Activated CD4-positive, alpha-beta memory T cell treated with anti-CD3 and anti-CD28 coated beads for 36 hours (primary cell): Measurements from ENCODE around the gene DLG5. TPM values are rescaled to one million over a fixed set of nuclear protein-coding genes. Genes with fewer than 3 reads are reported as not detected.

Experiments
- CTCF ChIA-PET: fragments of 350-600 bp; sonication (Branson Sonifier 250); formaldehyde crosslinking; loops from one replicate; lab custom pipeline; 2021; ENCODE audit warnings: antibody characterized with exemption, inconsistent platforms; lab: Charles Lee
- POLR2A ChIA-PET: fragments of 350-600 bp; sonication (Branson Sonifier 250); formaldehyde crosslinking; loops from one replicate; lab custom pipeline; 2021; ENCODE audit warnings: antibody characterized with exemption; lab: Charles Lee
- DNase-seq: peaks from one replicate; pipeline ENCODE4 v3.0.0-alpha.2; 2020
- H3K27ac Mint-ChIP-seq: one replicate; pipeline ENCODE4 v1.8.0; 2021; ENCODE audit warnings: mixed read lengths
- H3K27me3 Mint-ChIP-seq: one replicate; pipeline ENCODE4 v1.8.0; 2021; ENCODE audit warnings: mixed read lengths
- H3K36me3 Mint-ChIP-seq: one replicate; pipeline ENCODE4 v1.8.0; 2021; ENCODE audit warnings: mixed read lengths
- H3K4me1 Mint-ChIP-seq: one replicate; pipeline ENCODE4 v1.8.0; 2021; ENCODE audit warnings: low read depth, mixed read lengths
- H3K4me3 Mint-ChIP-seq: one replicate; pipeline ENCODE4 v1.8.0; 2021; ENCODE audit warnings: mild to moderate bottlenecking, mixed read lengths
- H3K9me3 Mint-ChIP-seq: one replicate; pipeline ENCODE4 v1.8.0; 2021; ENCODE audit warnings: mixed read lengths
- intact Hi-C: fragments of 100-400 bp; cut with micrococcal nuclease; formaldehyde crosslinking; loops from one replicate; pipeline ENCODE4 v1.15.1; 2023
- total RNA-seq, 2 experiments: library from RNA; stranded (reverse); gene quantifications; one replicate each; pipeline ENCODE4 v1.2.3, GENCODE V29; 2021

Gene DLG5
- total RNA-seq, 2 experiments from 2014 or later = 2.6 to 2.9 TPM

DNA sequence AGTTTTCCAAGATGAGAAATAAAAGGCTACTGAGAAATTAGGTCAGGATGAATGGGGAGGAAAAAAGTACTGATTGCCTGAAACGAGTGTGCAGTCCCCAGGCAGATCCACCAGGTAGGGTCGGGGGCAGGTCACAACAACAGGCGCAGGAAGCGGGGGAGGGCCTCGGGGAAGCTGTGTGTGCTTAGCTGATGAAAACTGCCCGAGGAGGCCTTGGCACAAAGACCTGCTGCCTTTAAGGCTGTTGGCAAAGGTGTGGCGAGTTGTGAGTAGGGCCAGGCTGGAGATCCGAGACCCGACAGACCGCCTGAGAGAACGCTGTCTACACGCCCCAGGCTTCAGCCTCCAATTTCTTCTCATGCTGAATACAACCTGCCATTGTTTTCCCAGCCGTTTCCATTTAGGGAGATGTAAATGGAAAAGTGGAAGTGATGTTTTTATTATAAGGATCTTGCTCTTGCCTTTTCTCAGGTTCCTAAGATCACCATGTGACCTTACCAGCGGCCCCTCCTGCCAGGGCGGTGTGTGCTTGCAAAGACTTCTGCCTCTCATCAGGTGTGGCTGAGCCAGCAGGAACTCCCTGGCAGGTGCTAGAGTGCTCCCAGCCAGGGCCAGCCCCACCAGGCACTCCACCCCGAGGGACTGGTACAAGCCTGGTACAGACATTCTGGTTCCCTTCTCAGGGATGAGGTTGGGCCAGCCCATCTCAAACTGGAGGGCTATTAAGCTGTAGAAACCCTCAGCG, 60.8 kb downstream of the DLG5 start:
- DNase-seq = no peak
- no peaks in the 10 kb centered on the region for H3K9me3 Mint-ChIP-seq
- no peak overlapping the region for H3K4me3 Mint-ChIP-seq
- POLR2A ChIA-PET = no interaction called here
- H3K4me1 Mint-ChIP-seq = no peaks in the 10 kb centered on the region
- no peak overlapping the region for H3K27ac Mint-ChIP-seq
- intact Hi-C loops = no loop called here
- CTCF ChIA-PET = no interaction called here
- H3K36me3 Mint-ChIP-seq = no peaks in the 10 kb centered on the region
- no peaks in the 10 kb centered on the region for H3K27me3 Mint-ChIP-seq

DNA sequence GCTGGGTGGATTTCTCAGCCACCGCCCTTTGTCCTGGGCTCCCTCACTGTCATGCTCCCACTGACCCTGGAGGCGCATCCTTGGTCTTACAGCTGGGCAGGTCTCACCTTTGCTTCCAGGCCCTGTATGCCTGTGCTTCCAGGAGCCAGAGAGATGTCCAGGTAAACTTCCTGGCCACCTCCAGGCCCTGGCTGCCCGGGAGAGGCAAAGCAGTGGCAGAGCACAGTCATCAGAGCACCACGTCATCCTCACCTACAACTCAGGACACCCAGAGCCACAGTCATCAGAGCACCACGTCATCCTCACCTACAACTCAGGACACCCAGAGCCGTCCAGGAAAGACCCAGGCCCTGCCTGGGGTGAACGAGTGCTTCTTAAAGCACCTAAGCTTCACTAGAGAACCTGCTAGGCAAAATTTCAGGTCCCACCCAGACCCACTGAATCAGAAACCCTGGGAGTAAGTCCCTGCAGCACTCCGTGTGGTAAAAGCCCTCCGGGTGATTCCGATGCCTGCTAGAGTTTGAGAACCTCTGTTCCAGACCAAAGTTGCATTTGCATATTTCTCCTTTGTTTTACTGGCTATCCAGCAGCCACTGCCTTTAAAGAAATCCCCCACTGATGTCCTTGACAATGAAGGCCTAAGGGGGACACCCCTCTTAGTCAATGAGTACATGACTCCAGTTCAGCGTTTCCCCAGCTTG, 62.3 kb downstream of the DLG5 start:
- no peak overlapping the region for H3K4me3 Mint-ChIP-seq
- H3K36me3 Mint-ChIP-seq = no peaks in the 10 kb centered on the region
- no peaks in the 10 kb centered on the region for H3K4me1 Mint-ChIP-seq
- intact Hi-C loops = no loop called here
- no peaks in the 10 kb centered on the region for H3K9me3 Mint-ChIP-seq
- H3K27ac Mint-ChIP-seq = no peak overlapping the region
- H3K27me3 Mint-ChIP-seq = no peaks in the 10 kb centered on the region
- ChIA-PET CTCF (no interaction called here), POLR2A (no interaction called here)
- DNase-seq = no peak

DNA sequence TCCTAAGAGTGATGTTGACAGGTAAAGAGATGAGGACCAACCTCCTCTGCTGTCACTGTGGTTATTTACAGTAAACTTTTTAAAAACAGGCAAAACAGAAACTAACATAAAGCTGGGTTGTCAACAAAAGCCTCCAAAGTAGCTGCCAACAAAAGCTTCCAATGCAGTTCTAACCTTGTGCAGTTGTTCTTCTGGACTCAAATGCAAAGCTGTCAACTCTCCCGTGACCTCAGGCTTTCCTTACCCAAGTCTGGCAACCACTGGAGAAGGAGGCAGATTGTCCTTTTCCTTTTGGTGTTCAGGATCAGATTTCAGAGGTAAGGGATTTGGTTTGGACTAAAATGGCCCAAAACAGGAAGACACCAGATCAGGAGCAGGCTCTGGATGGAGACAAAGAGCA, 63.1 kb downstream of the DLG5 start:
- DNase-seq = no peak
- H3K4me3 Mint-ChIP-seq = no peak overlapping the region
- ChIA-PET POLR2A (no interaction called here), CTCF (no interaction called here)
- no peaks in the 10 kb centered on the region for H3K27me3 Mint-ChIP-seq
- no peaks in the 10 kb centered on the region for H3K9me3 Mint-ChIP-seq
- no peaks in the 10 kb centered on the region for H3K4me1 Mint-ChIP-seq
- H3K36me3 Mint-ChIP-seq = no peaks in the 10 kb centered on the region
- intact Hi-C loops = no loop called here
- no peak overlapping the region for H3K27ac Mint-ChIP-seq

DNA sequence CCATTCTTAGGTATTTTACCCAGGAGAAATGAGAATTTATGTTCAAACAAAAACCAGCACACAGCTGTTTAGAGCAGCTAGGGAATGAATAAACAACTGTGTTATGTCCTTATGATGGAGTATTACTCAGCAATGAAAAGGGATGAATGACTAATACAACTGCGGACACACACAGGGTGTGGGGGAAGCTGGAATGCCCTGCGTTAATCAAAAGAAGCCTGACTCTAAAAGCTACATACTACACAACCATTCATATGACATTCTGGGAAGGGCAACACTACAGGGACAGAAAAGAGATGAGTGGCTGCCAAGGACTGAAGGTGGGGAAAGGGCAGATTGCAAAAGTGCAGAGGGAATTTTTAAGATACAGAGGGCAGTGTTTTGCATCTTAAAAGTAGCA, 64.0 kb downstream of the DLG5 start:
- H3K27ac Mint-ChIP-seq = no peak overlapping the region
- no peak overlapping the region for H3K4me3 Mint-ChIP-seq
- no peaks in the 10 kb centered on the region for H3K27me3 Mint-ChIP-seq
- no peaks in the 10 kb centered on the region for H3K36me3 Mint-ChIP-seq
- H3K4me1 Mint-ChIP-seq = no peaks in the 10 kb centered on the region
- POLR2A ChIA-PET = no interaction called here
- intact Hi-C loops = no loop called here
- CTCF ChIA-PET = interaction anchor here (1.2 kb wide), 1 partner anchor 16 kb away, joined by 3 read pairs; no protein-coding TSS in a partner anchor
- DNase-seq = no peak
- H3K9me3 Mint-ChIP-seq = no peaks in the 10 kb centered on the region

DNA sequence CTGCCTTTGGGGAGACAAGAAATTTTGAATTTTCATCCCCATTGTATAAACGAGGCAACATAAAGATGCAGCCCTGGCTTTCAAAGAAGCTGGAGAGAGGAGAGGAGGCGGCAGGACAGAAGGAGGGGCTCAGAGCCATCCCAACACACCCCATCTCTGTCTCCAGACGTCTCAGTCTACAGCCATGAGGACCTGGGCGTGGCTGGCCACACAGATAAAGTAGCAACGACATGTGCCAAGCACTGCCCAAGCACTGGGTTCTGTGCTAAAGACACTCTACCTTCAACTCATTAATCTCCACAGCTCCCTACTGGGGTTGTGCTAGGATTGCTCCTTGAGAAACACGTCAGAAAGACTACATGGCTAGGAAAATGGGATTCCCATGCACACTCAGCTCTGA, 65.2 kb downstream of the DLG5 start:
- DNase-seq = no peak
- no peaks in the 10 kb centered on the region for H3K4me1 Mint-ChIP-seq
- H3K36me3 Mint-ChIP-seq = no peaks in the 10 kb centered on the region
- ChIA-PET CTCF (no interaction called here), POLR2A (no interaction called here)
- no peaks in the 10 kb centered on the region for H3K27me3 Mint-ChIP-seq
- no peak overlapping the region for H3K27ac Mint-ChIP-seq
- intact Hi-C loops = no loop called here
- no peak overlapping the region for H3K4me3 Mint-ChIP-seq
- no peaks in the 10 kb centered on the region for H3K9me3 Mint-ChIP-seq

DNA sequence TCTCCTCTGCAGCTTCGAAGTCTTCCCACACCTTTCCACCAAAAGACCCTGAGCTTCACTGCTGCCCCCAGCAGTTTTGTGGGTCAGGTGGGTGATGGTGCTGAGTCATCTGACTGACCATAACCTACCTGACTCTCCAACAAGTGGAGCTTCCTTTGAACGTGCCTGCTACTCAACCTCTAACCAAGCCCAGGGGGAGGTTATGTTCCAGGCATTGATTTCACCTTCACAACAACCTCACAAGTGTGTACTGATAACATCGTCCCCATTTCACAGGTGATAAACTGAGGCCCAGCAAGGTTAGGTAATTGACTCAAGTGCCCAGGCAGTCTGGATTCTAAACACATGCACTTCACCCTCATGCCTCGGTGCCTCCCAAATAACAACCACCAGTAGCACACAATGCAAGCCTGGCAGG, 66.7 kb downstream of the DLG5 start:
- intact Hi-C loops = no loop called here
- CTCF ChIA-PET = no interaction called here

DNA sequence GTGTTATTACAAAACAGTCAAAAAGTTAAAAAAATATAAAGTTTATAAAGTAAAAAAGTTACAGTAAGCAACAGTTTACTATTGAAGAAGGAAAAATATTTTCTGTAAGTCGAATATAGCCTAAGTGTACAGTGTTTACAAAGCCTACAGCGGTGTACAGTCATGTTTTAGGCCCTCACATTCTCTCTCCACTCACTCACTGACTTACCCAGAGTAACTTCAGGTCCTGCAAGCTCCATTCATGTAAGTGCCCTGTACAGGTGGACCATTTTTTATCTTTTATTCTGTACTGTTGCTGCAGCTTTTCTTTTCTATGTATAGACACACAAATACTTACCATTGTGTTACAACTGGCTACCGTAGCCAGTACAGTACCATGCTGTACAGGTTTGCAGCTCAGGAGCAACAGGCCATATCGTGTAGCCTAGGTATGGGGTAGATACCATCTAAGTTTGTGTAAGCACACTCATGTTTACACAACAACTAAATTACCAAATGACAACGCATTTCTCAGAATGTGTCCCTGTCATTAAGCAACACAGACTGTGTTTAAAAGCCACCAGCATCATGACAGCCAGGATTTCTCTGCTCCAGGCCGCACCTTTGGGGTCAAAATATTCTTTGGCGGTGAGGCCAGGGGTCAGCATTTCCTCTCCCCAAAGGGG, 67.2 kb downstream of the DLG5 start:
- CTCF ChIA-PET = interaction anchor here (0.6 to 1.4 kb wide), 2 partner anchors 52 to 148 kb away, joined by 3 to 5 read pairs; no protein-coding TSS in a partner anchor
- Mint-ChIP-seq H3K27ac (no peak overlapping the region), H3K36me3 (no peaks in the 10 kb centered on the region), H3K9me3 (no peaks in the 10 kb centered on the region), H3K27me3 (no peaks in the 10 kb centered on the region), H3K4me1 (no peaks in the 10 kb centered on the region), H3K4me3 (no peak overlapping the region)
- POLR2A ChIA-PET = no interaction called here
- DNase-seq = no peak
- intact Hi-C loops = no loop called here

More for the DNA sequence above, 66.7 kb downstream of the DLG5 start:
- no peak for DNase-seq
- no peak overlapping the region for H3K4me3 Mint-ChIP-seq
- no peaks in the 10 kb centered on the region for H3K36me3 Mint-ChIP-seq
- POLR2A ChIA-PET = no interaction called here
- no peaks in the 10 kb centered on the region for H3K4me1 Mint-ChIP-seq
- H3K9me3 Mint-ChIP-seq = no peaks in the 10 kb centered on the region
- H3K27me3 Mint-ChIP-seq = no peaks in the 10 kb centered on the region
- no peak overlapping the region for H3K27ac Mint-ChIP-seq

DNA sequence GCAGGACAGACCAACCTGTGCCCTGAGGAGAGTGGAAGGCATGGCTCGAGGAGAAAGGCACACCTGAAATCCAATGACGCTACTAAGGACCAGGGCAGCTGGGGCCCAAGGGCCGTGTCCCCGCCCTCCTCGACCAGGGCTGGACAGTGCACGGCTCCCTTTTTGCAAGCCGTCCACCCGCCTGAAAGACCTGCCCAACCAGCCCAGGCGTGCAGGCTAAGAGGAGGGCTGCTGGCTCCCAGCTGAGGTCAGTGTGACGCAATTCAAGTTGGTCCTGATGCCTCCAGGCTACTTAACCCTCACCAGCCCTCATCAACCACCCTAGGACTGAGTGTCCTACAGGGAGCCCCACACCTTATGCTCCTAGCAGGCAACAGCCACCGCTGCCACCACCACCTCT, 69.3 kb downstream of the DLG5 start:
- DNase-seq = no peak
- intact Hi-C loops = no loop called here
- CTCF ChIA-PET = no interaction called here
- Mint-ChIP-seq H3K4me1 (no peaks in the 10 kb centered on the region), H3K4me3 (no peak overlapping the region), H3K27me3 (no peaks in the 10 kb centered on the region), H3K9me3 (no peaks in the 10 kb centered on the region), H3K27ac (no peak overlapping the region), H3K36me3 (no peaks in the 10 kb centered on the region)
- POLR2A ChIA-PET = no interaction called here

DNA sequence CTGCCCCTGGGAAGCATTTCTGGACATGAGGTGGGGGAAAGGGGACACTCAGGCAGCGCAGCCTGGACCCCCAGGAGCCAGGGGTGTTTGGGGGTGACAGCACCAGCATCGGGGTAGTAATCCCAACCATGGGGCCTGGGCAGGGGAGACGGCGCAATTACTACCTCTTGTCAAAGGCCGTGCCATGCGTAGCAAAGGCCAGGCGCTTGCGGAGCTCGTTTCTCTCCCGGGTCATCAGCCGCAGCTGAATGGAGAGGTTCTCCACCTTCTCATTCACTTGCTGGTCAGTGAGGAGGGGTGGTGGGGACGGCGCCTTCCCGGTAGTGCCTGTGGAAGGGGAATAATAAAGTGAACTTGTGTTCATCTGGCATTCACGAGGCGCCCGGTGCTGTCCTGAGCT, 70.0 kb downstream of the DLG5 start:
- Mint-ChIP-seq H3K27ac (no peak overlapping the region), H3K27me3 (no peaks in the 10 kb centered on the region), H3K9me3 (no peaks in the 10 kb centered on the region), H3K4me1 (no peaks in the 10 kb centered on the region), H3K4me3 (no peak overlapping the region), H3K36me3 (no peaks in the 10 kb centered on the region)
- DNase-seq = no peak
- intact Hi-C loops = no loop called here
- CTCF ChIA-PET = no interaction called here
- POLR2A ChIA-PET = no interaction called here

DNA sequence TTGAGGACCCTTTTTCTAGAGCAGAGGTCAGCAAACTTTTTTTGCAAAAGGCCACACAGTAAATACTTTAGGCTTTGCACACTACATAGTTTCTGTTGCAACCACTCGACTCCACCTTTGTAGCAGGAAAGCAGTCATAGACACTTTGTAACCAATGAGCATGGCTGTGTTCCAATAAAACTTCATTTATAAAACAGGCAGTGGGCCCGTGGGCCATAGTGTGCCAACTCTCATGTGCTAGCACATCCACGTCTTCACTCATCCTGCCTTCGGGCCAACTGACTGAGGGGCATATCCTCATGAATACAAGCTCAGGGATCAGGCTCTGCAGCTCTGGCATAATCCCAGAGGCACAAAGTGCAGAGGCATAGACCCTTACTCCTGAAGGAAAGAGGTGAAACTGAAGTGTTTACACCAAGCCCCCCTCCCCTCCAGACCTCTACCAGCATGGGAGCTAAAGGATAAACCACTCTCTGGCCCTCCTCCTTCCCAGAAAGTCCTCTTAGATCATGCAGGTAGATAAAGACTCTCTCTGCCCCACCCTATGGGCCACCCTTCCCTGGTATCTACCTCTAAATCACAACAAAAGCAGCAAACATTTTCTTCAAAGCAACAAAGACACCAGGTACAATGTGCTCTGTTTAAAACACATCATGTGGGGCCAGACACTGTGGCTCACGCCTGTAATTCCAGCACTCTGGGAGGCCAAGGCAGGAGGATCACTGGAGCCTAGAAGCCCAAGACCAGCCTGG, 71.0 kb downstream of the DLG5 start:
- ChIA-PET CTCF (no interaction called here), POLR2A (no interaction called here)
- no peaks in the 10 kb centered on the region for H3K36me3 Mint-ChIP-seq
- no peak overlapping the region for H3K27ac Mint-ChIP-seq
- no peaks in the 10 kb centered on the region for H3K9me3 Mint-ChIP-seq
- intact Hi-C loops = no loop called here
- no peaks in the 10 kb centered on the region for H3K27me3 Mint-ChIP-seq
- H3K4me1 Mint-ChIP-seq = no peaks in the 10 kb centered on the region
- no peak for DNase-seq
- no peak overlapping the region for H3K4me3 Mint-ChIP-seq

DNA sequence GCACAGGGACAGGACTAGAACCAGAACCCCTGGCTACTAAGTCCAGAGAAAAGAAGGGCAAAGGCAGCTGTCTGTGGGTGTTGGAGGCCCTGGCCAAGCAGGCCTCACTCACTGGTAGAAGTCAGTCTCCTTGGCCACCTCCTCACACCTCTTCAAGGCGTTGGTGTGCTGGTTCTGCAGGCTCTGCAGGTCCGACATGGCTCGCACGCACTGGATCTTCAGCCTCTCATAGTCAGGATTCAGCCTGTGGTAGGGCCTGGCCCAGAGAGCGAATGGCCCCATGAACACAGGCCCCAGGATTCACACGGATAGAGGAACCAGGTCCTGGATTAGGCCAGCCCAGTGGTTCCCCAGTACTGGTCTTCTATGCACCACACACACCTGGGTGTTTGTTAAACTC, 72.4 kb downstream of the DLG5 start:
- intact Hi-C loops = no loop called here
- H3K27ac Mint-ChIP-seq = no peak overlapping the region
- no peaks in the 10 kb centered on the region for H3K27me3 Mint-ChIP-seq
- H3K4me3 Mint-ChIP-seq = no peak overlapping the region
- DNase-seq = no peak
- H3K4me1 Mint-ChIP-seq = no peaks in the 10 kb centered on the region
- H3K9me3 Mint-ChIP-seq = no peaks in the 10 kb centered on the region
- H3K36me3 Mint-ChIP-seq = no peaks in the 10 kb centered on the region
- POLR2A ChIA-PET = no interaction called here
- CTCF ChIA-PET = no interaction called here

DNA sequence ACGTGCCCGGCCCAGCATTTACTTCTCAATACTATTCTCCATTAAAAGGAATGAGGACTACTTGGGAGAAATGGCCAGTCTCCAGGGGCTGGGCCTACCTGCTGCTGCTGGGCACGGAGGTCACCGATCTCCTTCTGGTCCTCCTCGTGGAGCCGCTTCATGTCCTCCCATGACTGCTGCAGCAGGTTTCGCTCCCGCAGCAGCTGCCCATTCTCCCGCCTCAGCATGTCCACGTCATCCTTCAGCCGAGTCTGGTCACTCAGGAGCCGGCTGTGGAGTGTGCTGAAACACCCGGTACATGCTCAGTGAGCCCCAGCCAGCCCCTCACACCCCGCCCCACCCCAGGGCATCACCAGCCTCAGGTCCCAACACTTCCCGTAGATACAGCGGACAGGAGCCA, 73.3 kb downstream of the DLG5 start:
- H3K27ac Mint-ChIP-seq = no peak overlapping the region
- CTCF ChIA-PET = no interaction called here
- POLR2A ChIA-PET = no interaction called here
- H3K27me3 Mint-ChIP-seq = no peaks in the 10 kb centered on the region
- no peak for DNase-seq
- H3K4me3 Mint-ChIP-seq = no peak overlapping the region
- no peaks in the 10 kb centered on the region for H3K4me1 Mint-ChIP-seq
- no peaks in the 10 kb centered on the region for H3K36me3 Mint-ChIP-seq
- H3K9me3 Mint-ChIP-seq = no peaks in the 10 kb centered on the region
- intact Hi-C loops = no loop called here
